ENCODE results near the gene ADRB2.

- TF ChIP-seq POLR2A (IDR thresholded peaks at IDR 0.05; ENCODE audit: low read depth, low read length) (no peak), TAF1 (IDR thresholded peaks at IDR 0.05; ENCODE audit: borderline replicate concordance, low read depth, low read length) (no peak)
Observed at GRCh38 chr5:148829248-148829594, 2.8 kb downstream of the ADRB2 start.

Measured in GM12892 (cell line).